IMR-90 (cell line): ENCODE results near the gene DRD4.

ENCODE experiments used
- BHLHE40 ChIP-seq: fragments of 150-350 bp; IDR thresholded peaks from 2 replicates; pipeline ENCODE4 v1.6.1; 2016; ENCODE audit warnings: mild to moderate bottlenecking, low read depth, low read length
- CHD1 ChIP-seq: IDR thresholded peaks from 2 replicates; pipeline ENCODE4 v1.6.1; 2012; ENCODE audit warnings: low read depth, low read length, improper control_type of control experiment
- FOS ChIP-seq: fragments of 150-350 bp; IDR thresholded peaks from 2 replicates; pipeline ENCODE4 v1.6.1; 2016; ENCODE audit warnings: low read depth, low read length
- MAFK ChIP-seq: IDR thresholded peaks from 2 replicates; pipeline ENCODE4 v1.6.1; 2012; ENCODE audit warnings: low read depth, low read length, improper control_type of control experiment
- POLR2A ChIP-seq: IDR thresholded peaks from 2 replicates; pipeline ENCODE4 v1.6.1; 2012; ENCODE audit warnings: mild to moderate bottlenecking, low read depth, low read length
- RAD21 ChIP-seq: IDR thresholded peaks from 2 replicates; pipeline ENCODE4 v1.6.1; 2012; ENCODE audit warnings: low read length, improper control_type of control experiment
- RCOR1 ChIP-seq: IDR thresholded peaks from 2 replicates; pipeline ENCODE4 v1.6.1; 2012; ENCODE audit warnings: mild to moderate bottlenecking, low read length, improper control_type of control experiment; ENCODE audit not compliant: insufficient replicate concordance
- RFX5 ChIP-seq: IDR thresholded peaks from 2 replicates; pipeline ENCODE4 v1.8.0; 2012; ENCODE audit warnings: low read depth, mild to moderate bottlenecking, low read length, moderate library complexity
- SMC3 ChIP-seq: fragments of 150-350 bp; IDR thresholded peaks from 2 replicates; pipeline ENCODE4 v1.6.1; 2016; ENCODE audit warnings: low read depth, mild to moderate bottlenecking, antibody characterized with exemption, low read length, moderate library complexity
- TF ChIP-seq, protein P1 (sequence below): fragments of 150-350 bp; IDR thresholded peaks from 2 replicates; pipeline ENCODE4 v1.6.1; 2016; ENCODE audit warnings: low read depth, mild to moderate bottlenecking, low read length, moderate library complexity, borderline replicate concordance
- TF ChIP-seq, protein P2 (sequence below): fragments of 150-350 bp; IDR thresholded peaks from 2 replicates; pipeline ENCODE4 v1.6.1; 2017; ENCODE audit warnings: mild to moderate bottlenecking, antibody characterized with exemption, low read length, low read depth
- TF ChIP-seq, protein P3 (sequence below): conservative IDR thresholded peaks from 2 replicates; pipeline ENCODE4 v1.5.1; 2012; ENCODE audit warnings: mild to moderate bottlenecking, low read depth, low read length, improper control_type of control experiment

DNA sequence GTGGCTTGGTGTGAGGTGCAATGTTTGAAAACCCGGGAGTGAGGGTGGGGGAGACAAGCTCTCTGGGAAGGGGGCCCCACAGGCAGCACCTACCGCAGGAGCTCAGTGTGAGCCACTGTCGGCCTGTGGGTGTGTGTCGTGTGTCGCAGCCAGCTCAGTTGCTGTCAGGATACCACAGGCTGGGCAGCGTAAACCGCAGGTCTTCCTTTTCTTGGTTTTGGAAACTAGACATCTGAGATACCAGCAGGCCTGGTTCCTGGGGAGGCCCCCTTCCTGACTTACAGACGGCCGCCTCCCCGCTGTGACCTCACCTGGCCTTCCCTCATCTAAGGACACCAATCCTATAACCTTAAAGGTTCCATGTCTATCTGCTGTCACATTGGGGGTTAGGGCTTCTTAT, 40.7 kb upstream of the DRD4 start:
- TF ChIP-seq, protein P1, sequence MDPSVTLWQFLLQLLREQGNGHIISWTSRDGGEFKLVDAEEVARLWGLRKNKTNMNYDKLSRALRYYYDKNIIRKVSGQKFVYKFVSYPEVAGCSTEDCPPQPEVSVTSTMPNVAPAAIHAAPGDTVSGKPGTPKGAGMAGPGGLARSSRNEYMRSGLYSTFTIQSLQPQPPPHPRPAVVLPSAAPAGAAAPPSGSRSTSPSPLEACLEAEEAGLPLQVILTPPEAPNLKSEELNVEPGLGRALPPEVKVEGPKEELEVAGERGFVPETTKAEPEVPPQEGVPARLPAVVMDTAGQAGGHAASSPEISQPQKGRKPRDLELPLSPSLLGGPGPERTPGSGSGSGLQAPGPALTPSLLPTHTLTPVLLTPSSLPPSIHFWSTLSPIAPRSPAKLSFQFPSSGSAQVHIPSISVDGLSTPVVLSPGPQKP: no peak
- TF ChIP-seq, protein P2, sequence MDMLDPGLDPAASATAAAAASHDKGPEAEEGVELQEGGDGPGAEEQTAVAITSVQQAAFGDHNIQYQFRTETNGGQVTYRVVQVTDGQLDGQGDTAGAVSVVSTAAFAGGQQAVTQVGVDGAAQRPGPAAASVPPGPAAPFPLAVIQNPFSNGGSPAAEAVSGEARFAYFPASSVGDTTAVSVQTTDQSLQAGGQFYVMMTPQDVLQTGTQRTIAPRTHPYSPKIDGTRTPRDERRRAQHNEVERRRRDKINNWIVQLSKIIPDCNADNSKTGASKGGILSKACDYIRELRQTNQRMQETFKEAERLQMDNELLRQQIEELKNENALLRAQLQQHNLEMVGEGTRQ: no peak
- TF ChIP-seq, protein P3, sequence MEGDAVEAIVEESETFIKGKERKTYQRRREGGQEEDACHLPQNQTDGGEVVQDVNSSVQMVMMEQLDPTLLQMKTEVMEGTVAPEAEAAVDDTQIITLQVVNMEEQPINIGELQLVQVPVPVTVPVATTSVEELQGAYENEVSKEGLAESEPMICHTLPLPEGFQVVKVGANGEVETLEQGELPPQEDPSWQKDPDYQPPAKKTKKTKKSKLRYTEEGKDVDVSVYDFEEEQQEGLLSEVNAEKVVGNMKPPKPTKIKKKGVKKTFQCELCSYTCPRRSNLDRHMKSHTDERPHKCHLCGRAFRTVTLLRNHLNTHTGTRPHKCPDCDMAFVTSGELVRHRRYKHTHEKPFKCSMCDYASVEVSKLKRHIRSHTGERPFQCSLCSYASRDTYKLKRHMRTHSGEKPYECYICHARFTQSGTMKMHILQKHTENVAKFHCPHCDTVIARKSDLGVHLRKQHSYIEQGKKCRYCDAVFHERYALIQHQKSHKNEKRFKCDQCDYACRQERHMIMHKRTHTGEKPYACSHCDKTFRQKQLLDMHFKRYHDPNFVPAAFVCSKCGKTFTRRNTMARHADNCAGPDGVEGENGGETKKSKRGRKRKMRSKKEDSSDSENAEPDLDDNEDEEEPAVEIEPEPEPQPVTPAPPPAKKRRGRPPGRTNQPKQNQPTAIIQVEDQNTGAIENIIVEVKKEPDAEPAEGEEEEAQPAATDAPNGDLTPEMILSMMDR: no peak
- TF ChIP-seq POLR2A (no peak), FOS (no peak), RAD21 (no peak), RFX5 (no peak), BHLHE40 (no peak), MAFK (no peak), RCOR1 (no peak), SMC3 (no peak), CHD1 (no peak)
